ENCODE data around the gene UBR2. TPM values are rescaled to one million over a fixed set of nuclear protein-coding genes. Genes with fewer than 3 reads are reported as not detected.

UBR2 gene
- total and polyA plus RNA-seq, 2 of the 4 experiments (the other 2 are of a cell fraction) = 7.7 to 32.3 TPM

DNA sequence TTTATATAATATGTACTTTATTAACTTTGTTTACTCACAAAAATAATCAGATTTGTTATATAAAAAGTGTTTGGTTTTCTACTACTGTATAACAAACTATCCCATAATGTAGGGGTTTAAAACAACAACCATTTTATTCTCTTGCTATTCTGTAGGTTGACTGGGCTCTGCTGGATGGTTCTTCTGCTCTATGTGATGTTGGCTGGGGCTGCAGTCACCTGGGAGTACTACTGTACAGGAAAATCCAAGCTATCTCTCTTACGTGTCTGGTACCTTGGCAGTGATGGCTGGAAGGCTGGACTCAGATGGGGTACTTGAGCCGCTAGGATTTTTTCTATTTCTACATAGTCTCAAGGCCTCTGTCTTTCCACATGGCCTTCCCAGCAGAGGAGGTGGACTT is 44.0 kb upstream of the UBR2 start:
- intact Hi-C loops (cut with micrococcal nuclease) = no loop called here
- Histone ChIP-seq H3K9me3 (ENCODE audit: control insufficient read depth, insufficient read depth, low read length) (peaks cover 3% of the 10 kb centered on the region), H3K4ac (ENCODE audit: low read depth, low read length) (no peak overlapping the region), H2AK9ac (replicated peaks; ENCODE audit: low read depth, low read length, poor library complexity) (no peak overlapping the region), H3K9ac (ENCODE audit: low read depth, low read length) (no peak overlapping the region), H3K79me1 (ENCODE audit: low read depth in 1 of 2, low read length in 2 of 2) (no peaks in the 10 kb centered on the region), H3K4me3 (ENCODE audit: insufficient read depth, low read depth, low read length) (no peak overlapping the region), H4K5ac (ENCODE audit: low read depth, low read length) (no peak overlapping the region), H2BK20ac (ENCODE audit: low read depth, low read length) (no peak overlapping the region), H3K4me1 (ENCODE audit: control insufficient read depth, insufficient read depth, low read length) (peaks cover 4% of the 10 kb centered on the region; the same call in 1 of the 2 replicates), H3K36me3 (ENCODE audit: control insufficient read depth, insufficient read depth, low read length) (no peaks in the 10 kb centered on the region), H2AFZ (replicated peaks; ENCODE audit: low read length, poor library complexity) (no peak overlapping the region), H3K14ac (replicated peaks; ENCODE audit: low read depth, low read length) (no peak overlapping the region), H4K91ac (ENCODE audit: insufficient read depth, low read depth, low read length) (no peak overlapping the region), H4K8ac (ENCODE audit: low read depth in 2 of 2, low read length in 2 of 2) (no peak overlapping the region), H3K4me2 (ENCODE audit: low read depth, low read length) (no peak overlapping the region), H3K18ac (ENCODE audit: low read depth, low read length) (no peak overlapping the region), H4K20me1 (ENCODE audit: insufficient read depth, low read length) (no peaks in the 10 kb centered on the region), H2BK5ac (ENCODE audit: low read depth, low read length, poor library complexity, severe bottlenecking) (no peak overlapping the region), H2BK15ac (ENCODE audit: low read depth, low read length) (no peak overlapping the region), H3K27ac (ENCODE audit: insufficient read depth, low read length) (no peak overlapping the region), H3K27me3 (ENCODE audit: control insufficient read depth, insufficient read depth, low read length) (no peaks in the 10 kb centered on the region), H3K56ac (ENCODE audit: extremely low read depth, insufficient read depth, low read length) (no peak overlapping the region), H3K23ac (ENCODE audit: low read depth, low read length) (no peak overlapping the region), H2BK120ac (ENCODE audit: low read depth, low read length) (no peak overlapping the region), H3K9me1 (ENCODE audit: insufficient read depth, low read length) (peaks cover 7% of the 10 kb centered on the region), H2AK5ac (ENCODE audit: low read depth, low read length) (no peak overlapping the region)
- WGBS, 2 experiments (ENCODE audit: extremely low coverage in 2 of 2, insufficient read length in 1 of 2) = no CpG with 5 or more reads among the region's 2 CpGs
- dilution Hi-C loops (cut with HindIII; ENCODE audit: low sequenced_read_pairs, unreplicated experiment) = no loop called here
- DNase-seq = no peak
- no TSS peak for BruUV-seq (replicated peaks)
- in situ Hi-C loops (cut with MboI; ENCODE audit: low sequenced_read_pairs) = no loop called here
- ChIA-PET POLR2A (ENCODE audit: unreplicated experiment) (no interaction called here), CTCF (interaction anchor here (1.3 kb wide), 1 partner anchor 11 kb away, joined by 7 read pairs; no protein-coding TSS in a partner anchor)
- no peak for ATAC-seq (ENCODE audit: low read depth)
- TF ChIP-seq MAFK (IDR thresholded peaks at IDR 0.05; ENCODE audit: low read depth, low read length) (no peak), RFX5 (IDR thresholded peaks at IDR 0.05; ENCODE audit: low read depth, low read length) (no peak), SMC3 (IDR thresholded peaks at IDR 0.05; ENCODE audit: low read depth, low read length) (no peak), FOS (IDR thresholded peaks at IDR 0.05; ENCODE audit: low read depth, low read length) (no peak), CHD1 (IDR thresholded peaks at IDR 0.05; ENCODE audit: low read depth, low read length) (no peak), RCOR1 (IDR thresholded peaks at IDR 0.05; ENCODE audit: insufficient replicate concordance, low read length) (no peak), MAZ (IDR thresholded peaks at IDR 0.05; ENCODE audit: borderline replicate concordance, low read depth, low read length) (no peak), RAD21 (IDR thresholded peaks at IDR 0.05; ENCODE audit: low read length) (no peak)
- TF ChIP-seq, protein P1, sequence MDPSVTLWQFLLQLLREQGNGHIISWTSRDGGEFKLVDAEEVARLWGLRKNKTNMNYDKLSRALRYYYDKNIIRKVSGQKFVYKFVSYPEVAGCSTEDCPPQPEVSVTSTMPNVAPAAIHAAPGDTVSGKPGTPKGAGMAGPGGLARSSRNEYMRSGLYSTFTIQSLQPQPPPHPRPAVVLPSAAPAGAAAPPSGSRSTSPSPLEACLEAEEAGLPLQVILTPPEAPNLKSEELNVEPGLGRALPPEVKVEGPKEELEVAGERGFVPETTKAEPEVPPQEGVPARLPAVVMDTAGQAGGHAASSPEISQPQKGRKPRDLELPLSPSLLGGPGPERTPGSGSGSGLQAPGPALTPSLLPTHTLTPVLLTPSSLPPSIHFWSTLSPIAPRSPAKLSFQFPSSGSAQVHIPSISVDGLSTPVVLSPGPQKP (IDR thresholded peaks at IDR 0.05; ENCODE audit: borderline replicate concordance, low read depth, low read length) = no peak
